ENCODE results near the gene CSK. TPM values are rescaled to one million over a fixed set of nuclear protein-coding genes. Genes with fewer than 3 reads are reported as not detected.

Gene CSK
- total RNA-seq, 2 experiments from 2014 or later, result 114 to 118 TPM

DNA sequence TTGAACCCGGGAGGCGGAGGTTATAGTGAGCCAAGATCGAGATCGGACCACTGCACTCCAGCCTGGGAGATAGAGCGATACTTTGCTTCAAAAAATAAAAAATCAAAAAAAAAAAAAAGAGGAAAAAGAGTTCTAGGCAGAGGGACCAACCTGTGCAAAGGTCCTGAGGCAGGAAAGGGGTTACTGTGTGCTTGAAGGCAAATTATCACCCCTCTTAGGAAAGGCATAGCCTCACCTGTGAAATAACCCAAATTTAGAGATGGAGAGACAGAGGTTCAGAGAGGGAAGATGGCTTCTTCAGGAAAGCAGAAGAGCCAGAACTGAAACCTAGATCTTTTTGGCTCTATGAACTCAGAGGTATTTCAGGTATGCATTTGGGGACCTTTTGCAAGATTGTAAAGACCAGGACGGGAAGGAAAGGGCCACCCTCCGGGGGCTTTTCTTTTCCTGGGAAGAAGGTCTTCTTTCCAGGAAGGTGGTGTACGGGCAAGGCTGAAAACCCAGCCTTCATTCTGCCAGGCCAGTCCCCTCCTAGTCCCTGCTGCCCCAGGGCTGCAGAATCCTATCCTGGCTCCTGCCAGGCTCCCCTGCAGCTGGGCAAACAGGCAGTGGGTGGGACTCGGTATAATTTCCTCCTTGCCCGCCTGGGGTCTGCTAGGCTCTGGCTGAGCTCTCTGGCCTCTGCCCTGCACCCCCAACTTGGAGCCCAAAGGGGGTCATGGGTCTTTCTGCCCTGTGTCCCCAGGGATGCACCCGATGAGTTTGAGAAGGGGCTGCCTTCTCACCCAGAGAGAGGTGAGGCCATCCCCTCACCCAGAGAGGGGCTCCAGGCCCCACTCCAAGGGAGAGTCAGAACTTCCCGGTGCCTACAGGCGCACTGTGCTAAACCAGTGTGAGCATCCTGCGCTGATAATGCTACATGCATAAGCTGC, 14.4 kb upstream of the CSK start:
- CTCF ChIA-PET, result interaction anchor here (1.4 to 9.3 kb wide), 4 partner anchors 18 to 132 kb away, joined by 3 to 353 read pairs (median 48); no protein-coding TSS in a partner anchor
- H3K27ac Mint-ChIP-seq, result no peak overlapping the region

DNA sequence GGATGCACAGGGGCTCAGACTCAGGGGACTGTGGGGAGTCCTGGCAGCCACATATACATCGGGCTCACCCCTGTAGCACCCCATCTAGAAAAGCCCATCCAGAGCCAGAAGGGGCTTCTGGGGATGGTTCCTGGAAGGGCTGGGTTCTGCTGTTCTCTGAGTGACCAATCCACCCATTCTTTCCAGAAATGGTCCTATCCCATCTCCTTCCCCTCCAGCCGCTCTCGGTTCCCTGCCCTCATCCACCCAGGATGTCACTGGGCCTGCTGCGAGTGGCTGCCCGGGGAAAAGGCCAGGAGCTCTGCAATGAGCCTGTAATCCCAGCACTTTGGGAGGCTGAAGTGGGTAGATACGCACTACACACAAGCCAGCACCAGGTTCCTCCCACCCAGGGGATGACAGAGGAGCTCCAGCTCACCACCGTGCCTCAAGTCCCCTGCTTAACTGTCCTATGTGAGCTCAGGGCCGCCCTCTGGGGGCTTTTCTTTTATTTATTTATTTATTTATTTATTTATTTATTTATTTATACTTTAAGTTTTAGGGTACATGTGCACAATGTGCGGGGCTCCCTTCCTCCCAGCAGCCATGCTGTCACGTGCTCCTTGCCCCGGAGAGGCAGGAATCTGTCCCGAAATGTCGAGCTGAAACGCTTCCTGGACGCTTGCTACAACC, 13.6 kb upstream of the CSK start:
- no peak overlapping the region for H3K27ac Mint-ChIP-seq
- no peaks in the 10 kb centered on the region for H3K9me3 Mint-ChIP-seq
- H3K4me1 Mint-ChIP-seq (ENCODE audit: low read depth), result peaks cover 22% of the 10 kb centered on the region
- CTCF ChIA-PET, result interaction anchor here (1.0 to 9.3 kb wide), 14 partner anchors 11 to 292 kb away, joined by 3 to 353 read pairs (median 5); no protein-coding TSS in a partner anchor
- Histone ChIP-seq H3K27me3 (ENCODE audit: control insufficient read depth in 1 of 2, insufficient read depth in 2 of 2, low read length in 2 of 2) (peaks cover 0 to 2% of the 10 kb centered on the region in 2 experiments), H3K9me3 (ENCODE audit: control insufficient read depth in 1 of 2, insufficient read depth in 1 of 2, low read length in 2 of 2) (no peaks in the 10 kb centered on the region), H3K4me1 (ENCODE audit: insufficient read depth, low read length) (peaks cover 25% of the 10 kb centered on the region), H3K27ac (ENCODE audit: low read depth in 1 of 2, low read length in 2 of 2) (no peak overlapping the region), H3K4me3 (ENCODE audit: low read length) (no peak overlapping the region), H3K36me3 (ENCODE audit: insufficient read depth, low read length) (no peaks in the 10 kb centered on the region)
- H3K27me3 Mint-ChIP-seq, result peaks cover 9% of the 10 kb centered on the region
- H3K36me3 Mint-ChIP-seq (ENCODE audit: low read depth), result no peaks in the 10 kb centered on the region
- POLR2A ChIA-PET, result interaction anchor here (0.8 to 22.7 kb wide), 5 partner anchors 9 to 136 kb away, joined by 3 to 925 read pairs (median 5); partner anchors contain the start of gene CSK
- DNase-seq (no peak), ATAC-seq (ENCODE audit: poor library complexity) (no peak)
- TF ChIP-seq, protein P1, sequence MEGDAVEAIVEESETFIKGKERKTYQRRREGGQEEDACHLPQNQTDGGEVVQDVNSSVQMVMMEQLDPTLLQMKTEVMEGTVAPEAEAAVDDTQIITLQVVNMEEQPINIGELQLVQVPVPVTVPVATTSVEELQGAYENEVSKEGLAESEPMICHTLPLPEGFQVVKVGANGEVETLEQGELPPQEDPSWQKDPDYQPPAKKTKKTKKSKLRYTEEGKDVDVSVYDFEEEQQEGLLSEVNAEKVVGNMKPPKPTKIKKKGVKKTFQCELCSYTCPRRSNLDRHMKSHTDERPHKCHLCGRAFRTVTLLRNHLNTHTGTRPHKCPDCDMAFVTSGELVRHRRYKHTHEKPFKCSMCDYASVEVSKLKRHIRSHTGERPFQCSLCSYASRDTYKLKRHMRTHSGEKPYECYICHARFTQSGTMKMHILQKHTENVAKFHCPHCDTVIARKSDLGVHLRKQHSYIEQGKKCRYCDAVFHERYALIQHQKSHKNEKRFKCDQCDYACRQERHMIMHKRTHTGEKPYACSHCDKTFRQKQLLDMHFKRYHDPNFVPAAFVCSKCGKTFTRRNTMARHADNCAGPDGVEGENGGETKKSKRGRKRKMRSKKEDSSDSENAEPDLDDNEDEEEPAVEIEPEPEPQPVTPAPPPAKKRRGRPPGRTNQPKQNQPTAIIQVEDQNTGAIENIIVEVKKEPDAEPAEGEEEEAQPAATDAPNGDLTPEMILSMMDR (IDR thresholded peaks at IDR 0.05), result no peak
- intact Hi-C loops (cut with DNase I, micrococcal nuclease), result loop anchor here (2.0 to 10.0 kb wide), 3 partner anchors 323 to 396 kb away; no protein-coding TSS in a partner anchor
- H3K4me3 Mint-ChIP-seq, result no peak overlapping the region

More for the DNA sequence above, 14.4 kb upstream of the CSK start:
- no peak for ATAC-seq (ENCODE audit: poor library complexity)
- POLR2A ChIA-PET, result interaction anchor here (1.6 to 22.7 kb wide), 3 partner anchors 10 to 133 kb away, joined by 4 to 925 read pairs (median 11); partner anchors contain the start of gene CSK
- Mint-ChIP-seq H3K4me1 (ENCODE audit: low read depth) (peaks cover 16% of the 10 kb centered on the region), H3K4me3 (no peak overlapping the region), H3K9me3 (no peaks in the 10 kb centered on the region), H3K27me3 (peaks cover 9% of the 10 kb centered on the region), H3K36me3 (ENCODE audit: low read depth) (no peaks in the 10 kb centered on the region)
- H3K27ac ChIP-seq (ENCODE audit: low read depth in 1 of 2, low read length in 2 of 2), result no peak overlapping the region
- H3K27me3 ChIP-seq (ENCODE audit: control insufficient read depth in 1 of 2, insufficient read depth in 2 of 2, low read length in 2 of 2), result peaks cover 0 to 2% of the 10 kb centered on the region in 2 experiments
- no peak for DNase-seq
- H3K36me3 ChIP-seq (ENCODE audit: insufficient read depth, low read length), result no peaks in the 10 kb centered on the region
- TF ChIP-seq, protein P1 (IDR thresholded peaks at IDR 0.05), result no peak
- peaks cover 20% of the 10 kb centered on the region for H3K4me1 ChIP-seq (ENCODE audit: insufficient read depth, low read length)
- no peaks in the 10 kb centered on the region for H3K9me3 ChIP-seq (ENCODE audit: control insufficient read depth in 1 of 2, insufficient read depth in 1 of 2, low read length in 2 of 2)
- H3K4me3 ChIP-seq (ENCODE audit: low read length), result no peak overlapping the region
- intact Hi-C loops (cut with DNase I, micrococcal nuclease), result loop anchor here (2.0 to 10.0 kb wide), 3 partner anchors 323 to 395 kb away; no protein-coding TSS in a partner anchor

DNA sequence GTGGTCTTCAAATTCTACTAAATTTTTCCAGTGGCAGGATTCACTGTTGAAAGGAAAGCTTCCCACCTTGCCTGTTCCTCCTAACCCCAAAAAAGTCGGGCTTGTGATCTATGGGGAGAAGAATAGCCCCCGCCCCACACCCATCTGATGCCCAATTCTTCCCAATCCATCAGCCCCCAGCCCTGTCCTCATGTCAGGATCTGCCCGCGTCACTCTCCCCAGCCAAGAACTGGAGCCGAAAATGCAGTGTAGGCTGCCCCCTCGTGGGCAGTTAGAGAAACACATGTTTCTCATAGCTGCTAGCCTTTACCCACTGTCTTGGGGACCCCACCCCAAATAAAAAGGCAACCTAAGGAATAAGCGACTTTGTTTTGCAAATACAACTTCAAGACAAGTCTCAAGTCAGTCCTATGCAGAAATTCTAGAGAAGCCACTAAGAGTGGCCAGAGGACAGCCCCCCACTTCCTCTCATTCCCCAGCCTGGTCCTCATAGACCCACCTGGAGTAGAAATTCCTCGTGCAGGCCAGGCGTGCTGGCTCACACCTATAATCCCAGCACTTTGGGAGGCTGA, 13.0 kb upstream of the CSK start:
- DNase-seq (peak in 13 of 14 experiments; percentile 46 to 82 (median 59)), ATAC-seq (ENCODE audit: poor library complexity) (peak; percentile 63)
- Histone ChIP-seq H3K27ac (ENCODE audit: low read depth in 1 of 2, low read length in 2 of 2) (no peak overlapping the region), H3K4me1 (ENCODE audit: insufficient read depth, low read length) (peaks cover 31% of the 10 kb centered on the region), H3K27me3 (ENCODE audit: control insufficient read depth in 1 of 2, insufficient read depth in 2 of 2, low read length in 2 of 2) (no peaks in the 10 kb centered on the region), H3K36me3 (ENCODE audit: insufficient read depth, low read length) (no peaks in the 10 kb centered on the region), H3K4me3 (ENCODE audit: low read length) (no peak overlapping the region), H3K9me3 (ENCODE audit: control insufficient read depth in 1 of 2, insufficient read depth in 1 of 2, low read length in 2 of 2) (no peaks in the 10 kb centered on the region)
- Mint-ChIP-seq H3K27ac (no peak overlapping the region), H3K9me3 (no peaks in the 10 kb centered on the region), H3K4me3 (no peak overlapping the region), H3K36me3 (ENCODE audit: low read depth) (no peaks in the 10 kb centered on the region), H3K4me1 (ENCODE audit: low read depth) (peaks cover 28% of the 10 kb centered on the region), H3K27me3 (peaks cover 9% of the 10 kb centered on the region)
- TF ChIP-seq, protein P1 (IDR thresholded peaks at IDR 0.05), result peak; percentile 85
- intact Hi-C loops (cut with DNase I, micrococcal nuclease), result loop anchor here (1.0 to 10.0 kb wide), 4 partner anchors 134 to 397 kb away; no protein-coding TSS in a partner anchor
- CTCF ChIA-PET, result interaction anchor here (0.6 to 9.3 kb wide), 20 partner anchors 9 to 293 kb away, joined by 3 to 353 read pairs (median 5); partner anchors contain the start of gene FAM219B
- POLR2A ChIA-PET, result interaction anchor here (0.8 to 22.7 kb wide), 6 partner anchors 8 to 137 kb away, joined by 3 to 925 read pairs (median 4); partner anchors contain the start of gene CSK

Measured in CD4-positive, alpha-beta T cell (primary cell).